IPS-NIHi7 (cell line): ENCODE results near the gene HUS1.
"Not testable (repeated sequence)": the region's sequence is repeated elsewhere in the genome, so short reads cannot be mapped to it uniquely, and the experiment has no call there.

Experiments used
- DNase-seq: peaks from one replicate; pipeline ENCODE4 v3.0.0; 2012; ENCODE audit warnings: mixed read lengths; ENCODE audit errors: extremely low spot score

HUS1 gene

DNA sequence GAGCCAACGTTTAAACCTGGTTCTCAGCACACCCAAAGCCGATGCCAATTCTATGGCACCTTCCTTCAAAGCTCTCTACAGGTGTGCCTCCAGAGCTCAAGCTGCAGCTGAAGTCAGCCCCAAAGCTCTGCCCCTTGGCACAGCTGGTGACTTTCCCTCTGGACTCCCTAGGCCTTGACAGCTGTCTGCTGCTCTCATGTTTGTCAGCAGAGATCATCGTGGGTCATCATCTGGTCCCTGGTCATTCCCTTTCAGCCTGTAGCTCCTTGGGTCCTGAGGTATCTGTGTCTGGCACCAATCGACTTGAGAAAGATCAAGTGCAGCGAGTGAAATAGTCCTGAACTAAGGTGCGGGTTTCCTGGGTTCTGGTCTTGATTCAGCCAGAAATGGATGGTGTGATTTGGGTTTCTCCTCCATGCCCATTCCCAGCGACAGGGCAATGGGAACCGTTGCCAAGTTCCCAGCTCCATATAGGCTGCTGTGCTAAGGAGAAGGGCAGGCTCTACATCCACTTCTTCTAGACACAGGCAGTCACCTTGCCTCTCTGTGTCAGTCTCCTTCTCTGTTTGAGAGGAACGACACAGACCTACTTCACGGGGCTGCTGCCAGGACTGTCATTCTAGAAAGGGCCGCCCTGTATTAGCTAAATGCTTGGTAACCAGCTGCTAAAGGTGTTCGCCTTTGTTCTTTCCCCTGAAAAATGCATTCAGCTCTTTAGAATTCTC is 34.7 kb downstream of the HUS1 start:
- DNase-seq = no peak

DNA sequence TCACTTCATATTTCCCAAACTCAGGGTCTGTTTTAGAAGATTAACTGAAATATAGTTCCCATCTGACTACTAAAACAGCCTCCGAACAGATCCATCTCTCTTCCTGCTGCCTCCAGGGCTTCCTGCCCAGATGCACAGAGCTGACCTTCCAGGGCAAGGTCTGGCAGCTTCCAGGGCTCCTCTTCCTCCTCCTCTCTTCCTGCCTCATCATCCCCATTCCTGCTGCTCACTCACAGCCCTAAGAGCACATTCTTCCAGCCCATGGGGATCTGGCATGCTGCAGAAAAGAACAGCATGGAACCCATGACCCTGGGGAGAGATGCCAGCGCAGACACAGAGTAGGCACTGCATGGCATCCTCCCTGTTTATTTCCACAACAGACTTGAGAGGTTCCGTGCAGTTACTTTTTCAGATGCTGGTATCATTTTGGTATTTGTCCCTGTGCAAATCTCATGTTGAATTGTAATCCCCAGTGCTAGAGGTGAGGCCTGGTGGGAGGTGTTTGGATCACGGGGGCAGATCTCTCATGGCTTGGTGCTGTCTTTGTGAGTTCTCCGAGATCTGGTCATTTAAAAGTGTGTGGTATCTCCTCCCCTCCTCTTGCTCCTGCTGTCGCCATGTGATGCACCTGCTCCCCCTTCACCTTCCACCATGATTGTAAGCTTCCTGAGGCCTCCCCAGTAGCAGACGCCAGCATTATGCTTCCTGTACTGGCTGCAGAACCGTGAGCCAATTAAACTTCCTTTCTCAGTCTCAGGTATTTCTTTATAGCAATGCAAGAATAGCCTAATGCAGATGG is 35.5 kb downstream of the HUS1 start:
- no peak for DNase-seq

DNA sequence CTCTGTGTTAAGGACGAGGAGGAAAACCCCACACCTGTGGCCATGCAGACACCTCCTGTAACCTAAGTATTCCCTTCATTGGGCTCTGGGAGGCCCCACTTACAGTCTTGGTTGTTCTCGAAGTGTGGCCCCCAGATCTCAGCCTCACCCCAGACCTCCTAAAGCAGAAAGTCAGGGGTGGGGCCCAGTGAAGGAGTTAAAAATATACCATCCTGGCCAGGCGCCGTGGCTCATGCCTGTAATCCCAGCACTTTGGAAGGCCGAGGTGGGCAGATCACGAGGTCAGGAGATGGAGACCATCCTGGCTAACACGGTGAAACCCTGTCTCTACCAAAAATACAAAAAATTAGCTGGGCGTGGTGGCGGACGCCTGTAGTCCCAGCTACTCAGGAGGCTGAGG is 36.8 kb downstream of the HUS1 start:
- not testable (repeated sequence) for DNase-seq

DNA sequence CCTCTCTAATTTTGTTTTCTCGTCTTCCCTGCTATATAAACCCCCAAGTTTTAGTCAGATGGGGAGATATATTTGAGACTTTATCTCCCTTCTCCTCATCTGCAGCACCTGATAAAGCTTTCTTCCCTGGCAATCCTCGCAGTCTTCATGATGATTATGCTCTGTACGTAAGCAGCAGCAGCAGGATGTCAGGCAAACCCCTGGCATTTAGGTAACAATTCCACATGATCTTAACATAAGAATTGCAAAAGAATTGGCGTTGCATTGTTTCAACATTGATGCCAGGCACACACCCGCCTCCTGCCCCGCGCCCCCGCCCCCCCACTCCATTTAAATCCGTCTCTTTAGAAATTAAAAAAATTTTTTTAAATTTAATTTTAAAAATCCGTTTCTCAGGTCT is 37.3 kb downstream of the HUS1 start:
- no peak for DNase-seq

DNA sequence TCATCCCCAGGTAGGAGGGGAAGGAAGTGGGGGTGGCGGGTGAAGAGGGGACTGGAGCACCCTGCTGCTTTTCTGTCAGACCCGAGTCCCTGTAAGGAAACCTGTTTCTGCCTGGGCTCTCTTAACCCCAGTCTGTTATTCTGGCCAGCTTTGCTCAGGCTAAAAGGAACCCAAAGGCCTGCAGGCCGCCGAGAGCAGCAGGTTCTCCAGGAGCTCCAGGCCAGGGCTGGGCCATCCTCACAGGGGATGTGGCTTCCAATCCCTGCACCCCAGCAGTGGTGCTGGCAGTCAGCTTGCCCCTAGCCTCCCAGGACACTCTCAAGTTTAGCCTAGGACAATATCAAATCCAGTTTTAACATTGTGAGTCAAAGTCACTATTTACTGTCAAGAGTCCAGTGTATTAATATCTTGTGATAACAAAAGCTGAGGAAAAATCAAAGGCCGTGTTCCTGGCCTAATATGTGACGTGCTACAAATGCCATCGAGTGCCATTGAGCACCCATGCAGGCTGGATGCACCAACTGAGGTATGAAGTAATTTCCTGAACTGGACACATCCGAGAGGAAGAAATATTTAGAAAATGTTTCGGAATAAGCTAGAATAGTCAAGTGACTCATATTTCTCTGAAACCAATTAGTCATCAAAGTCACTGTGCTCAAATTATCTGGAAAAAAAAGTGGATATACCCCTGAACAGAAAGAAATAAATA is 38.1 kb downstream of the HUS1 start:
- DNase-seq = no peak

DNA sequence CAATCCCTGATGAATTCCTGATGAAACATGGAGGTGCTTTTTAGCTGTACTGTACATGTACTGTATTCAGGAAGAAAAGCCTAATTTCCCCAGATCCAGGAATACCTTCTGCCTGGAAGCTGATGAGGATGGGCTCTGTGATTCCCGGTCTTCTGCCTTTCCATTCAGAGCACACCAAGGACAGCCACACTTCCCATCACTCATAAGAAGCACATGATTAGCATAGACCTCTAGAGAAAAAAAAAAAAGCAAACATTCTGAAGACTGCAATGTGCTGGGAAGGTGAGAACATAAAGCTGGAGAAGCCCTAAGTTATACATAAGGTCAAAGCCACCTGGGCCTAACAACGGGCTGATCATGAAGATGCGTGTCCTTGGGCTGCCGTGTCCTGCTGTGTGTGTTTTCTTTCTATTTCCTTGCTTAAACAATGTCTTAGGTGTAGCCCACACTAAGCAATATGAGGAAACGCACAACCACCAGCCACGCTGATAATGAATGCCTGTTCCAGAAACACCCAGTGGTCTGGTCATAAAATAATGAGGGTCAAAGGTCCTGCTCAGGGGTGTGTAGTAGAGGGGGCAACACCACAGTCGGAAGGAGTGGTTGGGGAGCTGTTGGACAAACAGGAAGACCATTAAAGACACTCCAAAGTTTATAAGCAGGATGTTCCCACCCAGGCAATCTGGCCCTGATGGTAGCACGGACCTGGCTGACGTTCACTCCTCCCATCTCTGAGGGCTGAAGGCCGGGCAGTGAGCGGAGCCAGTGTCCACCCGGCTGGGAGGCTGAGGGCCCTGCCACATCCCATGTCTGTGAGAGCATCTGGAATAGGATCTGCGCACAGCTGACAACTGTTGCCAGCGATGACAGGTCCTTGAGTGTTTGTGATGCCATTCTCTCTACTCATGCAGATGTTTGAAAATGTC is 39.1 kb downstream of the HUS1 start:
- no peak for DNase-seq

DNA sequence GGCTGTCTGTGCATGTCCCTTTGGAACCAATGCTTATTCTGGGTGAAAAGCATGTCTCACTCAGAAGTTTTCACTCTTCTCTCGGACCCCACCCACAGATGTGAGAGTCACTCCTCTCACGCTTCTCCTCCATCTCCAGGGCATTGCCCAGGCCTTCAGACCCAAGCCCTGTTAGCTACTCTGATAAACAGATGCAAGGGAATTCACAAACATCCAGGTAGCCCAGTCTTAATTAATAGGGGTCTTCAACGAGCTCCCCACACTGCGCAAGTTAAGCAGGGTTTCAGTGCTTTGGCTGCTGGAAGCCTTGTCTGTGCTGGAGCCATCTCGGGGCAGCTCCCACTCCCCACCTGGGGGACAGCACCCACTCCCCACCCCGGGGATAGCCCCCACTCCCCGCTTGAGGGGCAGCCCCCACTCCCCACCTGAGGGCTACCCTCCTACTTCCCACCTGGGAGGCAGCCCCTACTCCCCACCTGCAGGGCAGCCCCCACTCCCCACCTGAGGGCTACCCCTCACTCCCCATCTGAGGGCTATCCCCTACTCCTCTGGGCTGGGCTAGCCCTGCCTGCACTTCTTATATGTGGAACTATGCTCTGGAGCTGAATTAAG is 39.9 kb downstream of the HUS1 start:
- DNase-seq = no peak

DNA sequence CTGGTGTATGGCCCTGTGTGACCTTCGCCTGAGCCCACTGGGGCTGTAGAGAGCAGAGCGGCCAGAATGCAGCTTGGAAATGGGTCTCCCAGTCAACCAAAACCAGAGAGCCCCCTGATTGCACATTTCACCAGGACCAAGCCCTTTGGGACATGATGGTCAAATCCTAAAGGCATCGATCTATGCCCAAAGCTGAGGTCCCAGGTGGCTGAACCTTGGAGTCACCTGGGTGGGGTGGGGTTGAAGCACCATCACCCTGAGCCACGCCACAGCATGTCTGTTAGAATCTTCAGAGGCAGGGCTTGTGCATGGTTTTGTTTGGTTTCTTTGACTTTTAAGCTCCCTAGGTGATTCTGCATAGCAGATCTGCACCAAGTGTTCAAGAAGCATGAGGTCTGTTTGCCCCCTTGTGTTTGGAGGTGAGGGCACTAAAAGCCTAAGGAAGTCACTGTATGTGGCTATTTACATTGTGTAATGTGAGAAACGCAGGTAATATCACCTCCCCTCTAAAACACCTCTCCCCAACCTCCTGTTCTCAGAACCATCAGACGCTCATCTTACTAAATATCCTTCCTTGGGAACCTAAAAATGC is 40.7 kb downstream of the HUS1 start:
- no peak for DNase-seq

DNA sequence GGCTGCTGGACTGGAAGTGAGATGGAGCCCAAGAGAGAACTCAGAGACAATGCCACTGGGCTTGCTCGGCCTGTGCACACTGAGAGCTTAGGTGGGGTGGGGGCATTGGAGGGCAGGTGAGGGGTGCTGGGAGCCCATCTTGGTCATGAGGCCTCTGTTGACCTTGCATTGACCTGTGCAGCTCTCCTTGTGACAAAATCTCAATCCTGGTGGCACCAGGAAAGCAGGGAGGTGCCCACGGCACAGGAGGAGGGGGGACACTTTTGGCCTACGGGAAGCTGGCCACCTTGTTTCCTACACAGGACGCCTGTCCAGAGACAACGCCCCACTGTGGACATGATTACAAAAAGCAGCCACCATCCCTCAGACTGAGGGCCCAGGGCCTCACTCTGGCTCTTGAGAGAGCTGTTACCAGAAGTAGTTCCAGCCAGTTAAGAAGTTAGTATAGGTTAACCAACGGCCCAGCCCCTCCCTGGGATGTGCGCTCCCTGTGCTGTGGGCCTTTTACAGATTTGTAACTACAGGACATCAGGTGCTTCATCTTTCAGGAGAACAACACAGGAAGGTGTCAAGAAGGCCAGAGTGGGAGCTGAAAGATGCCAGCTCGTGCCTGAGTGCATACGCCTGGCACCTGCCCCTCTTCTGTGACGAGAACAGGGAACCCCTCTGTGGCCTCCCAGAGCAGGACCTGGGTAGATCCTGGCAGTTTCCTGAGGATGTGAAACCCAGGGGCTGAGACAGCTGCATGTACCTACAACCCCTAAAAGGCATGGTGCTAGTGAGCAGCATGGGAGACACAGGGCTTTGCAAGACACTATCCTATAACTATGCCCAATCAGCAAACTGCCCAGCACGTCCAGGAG is 41.5 kb downstream of the HUS1 start:
- no peak for DNase-seq

DNA sequence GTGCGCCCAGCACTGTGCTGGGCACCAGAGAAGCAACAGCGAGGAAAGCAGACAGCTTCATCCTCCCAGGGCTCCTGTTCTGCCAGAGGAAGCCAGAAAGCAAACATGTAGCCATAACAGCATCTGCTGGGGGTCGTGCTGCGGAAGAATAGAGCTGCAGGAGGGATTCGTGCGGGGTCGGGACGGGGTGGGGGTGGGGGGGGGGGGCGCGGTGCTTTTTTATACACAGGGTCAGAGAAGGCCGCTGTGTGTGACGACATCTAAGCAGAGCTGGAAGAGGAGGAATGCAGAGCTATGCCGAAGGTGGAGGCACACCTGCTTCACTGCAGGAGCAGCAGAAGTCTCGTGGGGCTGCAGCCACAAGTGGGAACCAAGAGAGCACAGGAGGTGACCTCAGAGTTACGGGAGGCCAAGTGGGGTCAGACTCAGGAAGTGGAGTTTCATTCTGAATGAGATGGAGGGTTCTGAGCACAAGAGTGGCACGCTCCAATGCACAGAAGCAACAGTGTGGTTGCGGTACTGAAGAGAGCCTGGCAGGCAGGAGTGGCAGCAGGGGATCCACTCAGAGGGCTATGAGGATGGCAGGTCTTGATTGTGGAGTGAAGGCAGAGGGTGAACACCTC is 42.2 kb downstream of the HUS1 start:
- DNase-seq = no peak

DNA sequence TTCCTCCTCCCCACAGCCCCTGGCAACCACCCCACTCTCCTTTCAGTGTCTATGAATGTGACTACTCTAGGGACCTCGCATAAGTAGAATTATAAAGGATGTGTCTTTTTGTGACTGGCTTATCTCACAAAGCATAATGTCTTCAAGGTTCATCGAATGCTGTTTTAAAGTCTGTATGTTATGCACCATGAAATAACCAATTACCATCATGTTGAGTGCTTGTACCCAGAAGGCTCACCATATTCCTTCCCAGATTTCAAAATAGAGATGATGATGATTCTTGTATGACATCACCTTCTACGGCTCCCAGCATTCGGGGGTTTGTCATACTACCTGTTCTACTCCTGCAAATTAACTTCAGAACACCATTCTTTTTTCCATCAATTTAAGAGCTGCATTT is 43.1 kb downstream of the HUS1 start:
- no peak for DNase-seq

DNA sequence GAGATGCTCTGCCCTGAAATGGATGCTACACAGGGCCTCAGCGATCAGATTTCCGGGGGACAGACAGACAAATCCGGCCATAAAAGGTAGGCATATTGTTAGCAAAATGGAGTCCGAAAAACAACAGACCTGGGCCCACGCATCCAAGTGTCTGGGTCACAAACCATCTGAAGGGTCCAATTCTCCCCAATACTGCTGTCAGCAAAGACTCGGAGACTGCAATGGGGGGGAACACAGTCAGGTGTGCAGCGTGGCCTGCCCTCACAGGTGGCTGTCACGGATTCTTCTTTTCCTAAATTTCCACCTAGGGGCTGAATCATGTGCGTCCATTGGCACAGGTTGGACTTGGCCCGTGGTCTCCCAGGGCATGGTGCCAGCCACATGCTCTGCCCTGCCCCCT is 44.1 kb downstream of the HUS1 start:
- no peak for DNase-seq

DNA sequence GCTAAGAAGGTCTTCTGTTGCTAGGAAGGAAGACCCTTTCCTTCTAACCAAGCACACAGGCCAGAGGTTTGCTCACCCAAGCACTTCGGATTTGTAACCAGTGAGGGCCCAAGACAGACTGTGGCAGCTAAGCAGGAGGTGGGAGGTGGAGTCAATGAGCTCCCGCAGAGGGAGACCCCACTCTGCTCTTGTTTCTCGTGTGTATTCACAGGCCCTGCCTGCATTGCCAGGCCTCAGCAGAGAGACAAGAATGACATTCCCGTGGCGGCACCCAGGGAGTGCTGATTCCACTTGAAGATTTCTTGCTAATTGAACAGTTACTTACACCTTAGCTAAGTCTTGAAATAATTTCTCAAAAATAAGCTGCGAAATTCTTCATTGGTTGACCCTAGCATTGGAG is 44.6 kb downstream of the HUS1 start:
- no peak for DNase-seq

DNA sequence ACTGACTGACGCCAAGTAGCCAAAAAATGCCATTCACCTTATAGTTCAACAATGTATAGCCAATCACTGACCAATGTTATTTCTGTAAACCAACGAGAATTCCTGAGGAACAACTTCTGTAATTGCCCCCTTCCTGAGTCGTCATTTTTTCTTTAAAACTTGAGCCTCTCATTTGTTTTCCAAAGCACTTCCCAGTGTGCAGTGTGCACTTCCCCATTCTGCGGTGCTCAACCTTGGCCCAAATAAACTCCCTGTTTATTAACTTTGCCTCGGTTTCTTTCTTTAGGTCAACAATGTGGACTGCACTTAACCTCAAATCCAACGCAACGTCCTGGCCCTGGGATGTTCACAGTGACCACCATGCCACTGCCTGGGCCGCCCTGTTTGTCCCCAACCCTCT is 46.2 kb downstream of the HUS1 start:
- DNase-seq = no peak

DNA sequence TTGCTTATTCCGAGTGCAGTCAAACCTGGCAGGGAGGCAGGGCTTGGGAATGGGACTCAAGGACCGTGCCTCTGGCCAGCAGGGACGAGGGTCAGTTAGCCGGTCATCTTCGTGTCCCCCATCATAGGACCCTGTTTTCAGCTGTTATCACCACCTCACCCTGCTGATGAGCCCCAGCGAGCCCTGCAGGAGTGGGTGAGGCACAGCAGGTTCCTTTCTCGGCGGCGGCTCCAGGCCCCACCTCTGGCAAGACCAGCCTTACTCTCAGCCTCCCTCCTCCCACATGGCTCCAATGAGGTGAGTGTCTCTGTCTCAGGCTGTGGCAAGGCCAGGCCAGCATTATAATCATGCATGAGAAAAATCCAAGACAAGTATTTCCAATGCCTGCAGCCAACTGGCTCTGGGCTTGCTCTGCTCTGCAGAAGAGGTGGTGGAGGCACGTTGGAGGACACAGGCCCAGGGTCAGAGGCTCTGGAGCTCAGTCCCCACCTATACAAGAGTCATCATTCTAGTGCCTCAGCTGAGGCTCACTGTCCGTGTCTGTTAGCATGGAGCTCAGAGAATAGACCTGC is 46.9 kb downstream of the HUS1 start:
- no peak for DNase-seq

DNA sequence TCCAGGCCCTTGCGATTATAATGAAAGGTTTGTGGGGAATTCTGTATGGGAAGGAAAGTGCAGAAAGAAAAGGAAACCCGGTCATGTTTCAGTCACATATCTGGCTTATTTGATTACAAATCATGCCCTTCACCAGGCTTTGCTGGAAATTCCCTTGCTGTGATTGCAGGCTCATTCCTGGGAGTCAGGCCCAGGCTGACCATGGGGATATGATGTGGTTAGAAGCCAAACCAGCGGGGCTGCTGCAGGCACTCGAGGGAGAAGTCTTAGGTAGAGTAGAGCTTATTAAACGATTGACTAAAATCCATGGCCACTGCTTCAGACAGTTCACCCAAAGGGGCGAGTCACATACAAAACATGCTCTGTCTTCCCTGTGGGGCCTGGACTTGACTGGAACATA is 47.4 kb downstream of the HUS1 start:
- no peak for DNase-seq

DNA sequence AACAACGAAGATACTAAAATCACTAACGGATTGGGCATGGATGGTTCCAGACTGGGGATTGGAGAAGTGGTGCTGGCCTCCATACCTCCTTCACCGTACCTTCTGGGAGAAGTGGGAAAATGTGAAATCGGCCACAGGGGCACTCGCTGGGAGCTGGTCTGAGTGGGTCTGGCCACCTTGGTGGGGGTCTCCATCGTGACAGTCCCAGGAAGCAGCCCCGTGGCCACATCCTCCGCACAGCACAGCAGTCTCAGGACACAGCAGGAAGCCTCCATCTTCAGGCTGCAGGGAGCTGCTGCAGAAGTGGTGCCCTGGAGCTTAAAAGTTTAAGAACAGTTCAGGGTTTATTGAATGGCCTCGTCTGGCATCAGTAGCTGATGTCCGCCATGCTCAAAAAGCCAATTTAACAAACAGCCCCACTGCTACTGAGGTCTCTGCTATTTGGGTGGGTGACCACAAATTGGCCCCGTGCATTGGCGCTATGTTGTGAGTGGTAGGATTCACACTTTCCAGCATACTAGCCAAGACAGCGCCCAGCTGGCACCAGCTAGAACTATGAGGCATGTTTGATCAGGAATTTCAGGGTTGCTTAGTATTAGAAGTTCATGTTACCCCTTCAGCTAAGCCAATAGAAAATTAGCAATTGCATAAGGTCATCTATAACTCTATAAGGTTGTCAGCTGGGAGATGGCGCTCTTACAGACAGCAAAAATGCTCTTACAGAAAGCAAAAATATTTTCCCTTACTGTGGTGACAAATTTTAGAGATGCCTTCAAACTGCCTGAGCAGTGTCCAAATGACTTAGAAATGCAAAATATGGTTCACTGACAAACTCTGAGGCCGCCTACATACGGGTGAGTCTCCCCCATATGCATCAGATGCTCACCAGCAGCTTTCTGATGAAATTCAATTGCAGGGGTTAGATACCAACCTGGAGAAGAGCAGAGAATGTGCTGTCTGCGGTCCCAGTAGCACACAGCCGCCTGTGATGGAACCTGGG is 48.1 kb downstream of the HUS1 start:
- no peak for DNase-seq

DNA sequence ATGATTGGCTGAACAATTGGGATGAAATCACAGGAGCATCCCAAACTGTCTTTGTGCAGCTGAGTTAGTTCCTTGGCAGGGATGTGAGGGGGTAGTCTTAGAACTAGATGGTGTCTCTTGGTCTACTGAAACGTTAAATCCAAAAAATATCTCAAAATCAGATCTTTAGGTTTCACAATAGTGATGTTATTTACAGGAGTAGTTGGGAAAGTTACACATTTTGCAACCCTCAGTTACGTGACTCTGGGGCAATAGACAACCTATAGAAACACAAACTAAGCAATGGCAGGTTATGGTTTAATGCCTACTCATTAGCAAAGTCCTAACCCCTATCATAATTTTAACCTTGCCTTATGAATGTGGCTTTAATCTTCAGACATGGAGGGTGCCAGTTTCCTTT is 55.1 kb downstream of the HUS1 start:
- no peak for DNase-seq
